NCI-H1105 treated with DMSO at 0.1 percent for 48 hours (cell line): ENCODE results near the gene PYGL.
A peak's percentile ranks its signal among the peaks of the same experiment; 100 is the strongest.
"Not testable (repeated sequence)": the region's sequence is repeated elsewhere in the genome, so short reads cannot be mapped to it uniquely, and the experiment has no call there.

Experiments used
- DNase-seq: peaks from one replicate; lab custom pipeline; 2025; lab: John Stamatoyannopoulos, UW

The PYGL gene

DNA sequence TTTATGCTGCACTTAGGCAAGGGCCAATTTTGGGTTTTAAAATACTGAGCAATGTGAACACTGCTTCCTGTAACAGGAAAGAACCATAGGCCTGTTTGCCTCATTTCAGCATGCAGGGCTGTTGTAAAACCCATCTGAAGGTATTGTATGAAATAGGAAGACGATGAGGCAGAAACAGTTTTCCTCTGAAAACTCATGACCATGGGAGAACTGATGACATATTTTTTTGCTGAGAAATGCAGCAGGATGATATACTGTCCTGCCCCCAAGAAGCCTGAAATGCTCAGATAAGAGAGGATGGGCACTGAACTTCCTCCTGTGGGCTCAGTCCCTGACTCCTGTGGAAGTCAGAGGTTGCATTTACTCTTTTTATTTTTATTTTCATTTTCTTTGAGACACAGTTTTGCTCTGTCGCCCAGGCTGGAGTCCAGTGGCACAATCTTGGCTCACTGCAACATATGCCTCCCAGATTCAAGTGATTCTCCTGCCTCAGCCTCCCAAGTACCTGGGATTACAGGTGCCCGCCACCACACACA lies 17.4 kb downstream of the PYGL start:
- DNase-seq: no peak

DNA sequence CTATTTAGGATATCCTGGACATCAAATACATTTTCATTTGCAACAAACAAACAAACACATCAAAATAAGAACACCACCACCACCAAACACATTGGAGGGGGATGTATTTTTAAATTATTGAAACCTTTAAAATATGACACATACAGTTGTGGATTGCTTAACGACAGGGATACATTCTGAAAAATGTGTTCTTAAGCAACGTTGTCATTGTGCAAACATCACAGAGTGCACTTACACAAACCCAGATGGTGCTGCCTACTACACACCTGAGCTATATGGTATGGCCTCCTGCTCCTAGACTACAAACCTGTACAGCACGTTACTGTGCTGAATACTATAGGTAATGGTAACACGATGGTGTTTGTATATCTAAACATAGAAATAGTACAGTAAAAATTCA lies 19.4 kb downstream of the PYGL start:
- no peak for DNase-seq

DNA sequence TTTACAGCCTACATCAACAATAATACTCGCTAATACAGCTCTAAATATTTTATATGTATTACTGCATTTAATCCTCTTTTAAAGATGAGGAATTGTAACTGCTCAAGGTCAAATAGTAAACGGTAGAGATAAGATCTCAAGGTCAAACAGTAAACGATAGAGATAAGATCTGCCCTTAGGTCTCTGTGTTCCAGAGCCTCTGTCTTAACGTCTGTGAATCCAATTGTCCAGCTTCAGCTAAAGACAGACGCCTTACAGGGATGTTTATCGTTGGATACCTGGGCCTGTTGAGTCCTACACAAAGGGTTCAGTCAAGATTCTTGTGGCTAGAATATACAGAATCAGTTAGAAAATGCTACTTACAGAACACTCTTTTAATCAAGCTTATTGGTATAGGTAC lies 20.0 kb downstream of the PYGL start:
- DNase-seq: no peak

DNA sequence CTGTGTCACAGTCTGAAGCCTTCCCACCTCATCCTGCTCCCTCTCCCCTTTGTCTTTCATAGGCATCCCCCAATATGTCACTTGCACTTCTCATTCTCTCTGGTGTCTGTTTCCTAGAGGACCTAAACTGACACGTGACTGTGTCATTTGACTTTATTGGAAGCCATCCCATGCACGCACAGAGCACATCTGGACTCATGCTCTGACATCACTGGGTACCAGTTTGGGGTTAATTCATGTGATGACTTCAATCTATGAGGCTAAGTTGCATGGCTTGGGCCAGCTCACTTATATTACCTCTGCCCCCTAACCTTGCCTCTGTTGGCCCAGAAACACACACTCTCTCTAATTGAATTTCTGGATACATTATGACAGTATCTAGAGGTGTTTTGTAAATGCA lies 21.5 kb downstream of the PYGL start:
- DNase-seq: no peak

DNA sequence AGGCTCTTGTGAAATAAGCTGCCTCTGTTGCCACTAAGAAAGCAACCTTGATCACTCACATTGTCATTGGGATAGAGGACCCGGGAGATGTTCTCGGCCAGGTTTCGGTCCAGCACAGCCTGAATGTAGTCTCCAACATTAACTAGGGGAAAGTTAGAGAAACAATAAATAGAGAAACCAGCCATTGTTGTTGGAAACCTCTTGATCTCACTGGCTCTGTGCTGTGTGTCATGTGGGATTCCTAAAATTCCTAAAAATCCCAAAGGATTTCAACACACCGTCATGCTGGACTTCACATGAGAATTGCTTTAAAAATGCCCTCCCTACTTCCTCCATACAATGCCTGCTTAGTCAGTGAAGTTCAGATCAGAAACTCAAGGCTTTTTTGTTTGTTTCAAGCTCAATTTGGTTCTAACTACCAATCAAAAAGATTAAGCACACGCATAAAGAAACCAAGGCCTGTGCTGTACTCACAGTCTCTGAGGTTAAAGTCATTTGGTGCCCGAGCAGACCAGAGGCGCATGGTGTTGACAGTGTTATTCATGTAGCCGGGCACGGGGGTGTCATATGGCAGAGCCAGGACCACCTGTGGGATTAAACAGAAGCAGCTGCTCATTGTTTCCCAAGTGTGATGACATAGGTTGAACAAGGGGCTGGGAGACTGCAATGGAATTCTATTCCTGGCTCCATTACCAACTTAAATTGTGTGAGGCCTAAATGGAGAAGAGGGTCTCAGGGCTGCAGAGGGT lies 23.6 kb downstream of the PYGL start:
- no peak for DNase-seq

DNA sequence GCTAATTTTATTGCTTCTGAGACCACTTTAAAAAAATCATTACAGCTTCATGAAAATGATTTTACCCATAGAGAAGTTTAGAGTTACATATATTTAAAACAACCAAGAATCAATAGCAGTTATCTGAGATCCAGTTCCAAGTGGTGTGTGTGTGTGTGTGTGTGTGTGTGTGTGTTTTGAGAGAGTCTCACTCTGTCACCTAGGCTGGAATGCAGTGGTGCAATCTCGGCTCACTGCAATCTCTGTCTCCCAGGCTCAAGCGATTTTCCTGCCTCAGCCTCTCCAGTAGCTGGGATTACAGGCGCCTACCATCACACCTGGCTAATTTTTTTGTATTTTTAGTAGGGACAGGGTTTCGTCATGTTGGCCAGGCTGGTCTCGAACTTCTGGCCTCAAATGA lies 24.8 kb downstream of the PYGL start:
- not testable (repeated sequence) for DNase-seq

DNA sequence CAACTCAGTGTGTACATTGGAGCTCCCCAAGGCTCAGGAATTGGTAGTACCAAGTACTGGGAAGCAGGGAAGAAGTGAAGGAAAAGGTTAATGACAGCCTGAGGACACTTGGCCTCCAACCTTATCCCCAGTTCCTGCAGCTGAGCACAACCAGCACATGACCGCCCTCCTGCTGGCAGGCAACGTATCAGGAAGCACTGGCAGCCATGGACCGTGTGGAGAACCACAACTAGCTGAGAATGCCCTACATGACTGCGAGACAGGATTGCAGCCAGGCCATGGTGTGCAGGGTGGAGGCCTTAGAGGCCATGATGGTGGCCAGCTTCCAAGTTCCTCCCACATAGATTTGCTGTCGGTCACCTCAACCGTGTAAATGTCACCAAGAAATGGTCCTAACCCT lies 26.8 kb downstream of the PYGL start:
- no peak for DNase-seq

DNA sequence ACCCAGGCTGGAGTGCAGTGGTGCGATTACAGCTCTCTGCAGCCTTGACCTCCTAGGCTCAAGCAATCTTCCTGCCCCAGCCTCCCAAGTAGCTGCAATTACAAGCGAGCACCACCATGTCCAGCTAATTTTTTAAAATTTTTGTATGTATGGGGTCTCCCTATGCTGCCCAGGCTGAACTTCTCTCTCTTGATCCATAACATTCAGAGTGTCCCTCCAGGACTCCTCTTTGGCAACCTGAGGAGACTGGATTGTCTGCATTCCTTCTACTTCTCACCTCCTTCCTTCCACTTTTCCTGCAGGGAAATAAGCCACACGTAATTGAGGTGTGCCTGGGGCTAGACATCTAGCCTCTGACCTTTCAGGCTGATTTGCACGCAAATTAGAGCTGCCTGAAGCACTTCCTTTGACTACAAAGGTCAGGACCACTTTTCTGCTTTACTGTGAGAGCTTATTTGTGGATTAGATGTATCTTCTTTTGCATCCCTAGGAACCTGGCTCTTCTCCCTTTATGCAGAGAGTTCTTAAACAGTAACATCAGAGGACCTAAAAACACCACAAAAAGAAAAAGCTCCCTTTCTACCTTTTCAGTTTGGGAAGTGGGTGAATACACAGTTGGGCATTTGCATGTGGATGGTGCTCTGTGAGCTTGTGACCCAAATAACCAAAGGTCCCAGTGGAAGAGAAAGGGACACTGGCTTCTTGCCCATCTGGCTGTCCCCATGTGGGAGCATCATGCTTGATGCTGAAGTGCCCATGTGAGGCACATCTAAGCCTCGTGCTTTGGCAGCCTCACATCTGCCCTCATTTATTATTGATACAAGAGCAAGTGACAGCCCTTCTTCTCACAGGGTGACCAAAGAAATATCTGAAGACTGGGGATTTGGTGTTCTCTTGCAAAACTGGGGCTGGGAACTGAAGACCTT lies 33.5 kb downstream of the PYGL start:
- DNase-seq: no peak

DNA sequence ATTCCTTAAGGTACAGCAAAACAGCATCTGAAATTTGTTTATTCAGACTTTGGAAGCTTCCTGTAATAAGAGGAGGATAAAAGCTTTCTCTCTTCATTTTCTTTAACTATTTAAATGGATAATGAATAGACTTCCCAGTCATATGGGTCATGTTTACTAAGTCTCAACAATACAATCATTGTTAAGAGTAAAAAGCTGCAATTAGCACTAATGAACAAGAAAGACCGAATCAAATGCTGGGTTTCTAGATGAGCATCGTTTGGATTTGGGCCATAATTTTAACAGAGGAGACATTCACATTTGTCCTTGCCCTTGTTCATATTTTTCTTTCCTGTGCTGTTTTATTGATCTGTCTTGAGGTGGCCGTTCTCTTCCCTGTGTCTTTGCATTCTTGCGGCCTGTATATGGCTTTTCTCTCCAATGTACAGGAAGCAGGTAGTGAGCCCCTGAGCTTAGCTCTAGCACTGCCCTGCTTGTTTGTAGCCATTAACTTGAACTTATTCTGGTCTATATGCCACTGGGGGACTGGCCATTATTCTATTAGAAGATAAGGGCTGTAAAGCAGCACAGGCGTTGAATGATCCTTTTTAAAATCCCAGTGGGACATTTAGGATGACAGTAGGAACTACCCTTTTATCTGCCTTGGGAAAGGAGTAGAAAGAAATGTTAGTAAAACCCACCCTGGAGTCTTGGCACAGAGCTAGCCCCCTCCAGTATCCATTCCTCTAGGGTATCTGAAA lies 37.8 kb downstream of the PYGL start:
- peak; percentile 87 for DNase-seq

DNA sequence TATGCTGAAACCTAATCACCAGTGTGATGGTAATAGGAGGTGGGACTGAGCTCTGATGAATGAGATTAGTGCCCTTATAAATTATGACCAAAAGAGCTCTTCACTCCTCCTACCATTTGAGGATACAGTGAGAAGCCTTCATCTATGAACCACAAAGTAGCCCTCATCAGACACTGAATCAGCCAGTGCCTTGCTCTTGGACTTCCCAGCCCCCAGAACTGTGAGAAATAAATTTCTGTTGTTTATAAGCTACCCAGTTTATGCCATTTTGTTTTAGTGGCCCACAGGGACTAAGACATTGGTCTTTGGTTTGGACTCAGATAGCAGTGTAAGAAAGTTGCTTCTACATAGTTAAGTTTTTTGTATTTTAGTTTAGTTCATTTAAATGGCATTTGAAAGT lies 39.6 kb downstream of the PYGL start:
- no peak for DNase-seq

DNA sequence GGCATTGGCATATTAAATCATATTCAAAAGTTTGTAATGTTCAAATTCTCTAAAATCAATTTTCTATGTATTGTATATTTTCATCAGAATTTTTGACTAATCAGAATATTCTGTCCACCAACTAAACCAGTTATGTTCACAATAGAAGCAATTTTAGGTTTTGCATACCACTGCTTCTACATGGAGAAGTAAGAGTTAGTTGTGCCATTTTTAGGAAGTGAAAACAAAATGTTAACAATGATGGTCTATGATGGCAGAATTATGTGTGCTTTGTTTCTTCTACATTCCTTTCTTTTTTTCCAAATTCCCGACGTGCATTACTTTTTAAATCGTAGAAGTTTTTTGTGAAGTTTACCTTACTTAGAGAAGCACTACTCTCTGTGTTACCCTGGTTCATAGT lies 42.9 kb downstream of the PYGL start:
- no peak for DNase-seq

DNA sequence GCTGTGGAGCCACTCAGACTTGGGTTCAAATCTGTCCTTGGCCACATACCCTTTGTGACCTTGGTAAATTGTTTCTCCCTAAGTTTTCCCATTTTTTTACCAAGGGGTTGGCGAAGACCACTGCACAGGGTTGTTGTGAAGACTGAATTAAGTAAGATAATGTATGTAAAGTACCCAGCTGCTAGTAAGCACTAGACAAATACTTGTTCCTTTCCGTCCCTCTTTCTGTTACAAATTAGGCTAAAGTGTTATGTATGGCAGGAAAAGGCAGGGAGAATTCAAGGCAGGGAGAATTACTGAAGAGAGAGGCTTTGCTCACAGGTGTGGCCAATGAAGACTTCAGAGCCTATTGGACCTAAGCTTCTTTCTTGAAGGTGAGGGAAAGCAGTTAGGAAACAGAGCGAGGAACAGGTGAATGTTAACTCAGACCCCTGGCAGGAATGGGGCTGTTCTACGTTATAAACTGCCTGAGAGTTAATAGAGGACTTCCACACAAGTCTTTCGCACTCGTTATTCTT lies 46.6 kb downstream of the PYGL start:
- DNase-seq: no peak

DNA sequence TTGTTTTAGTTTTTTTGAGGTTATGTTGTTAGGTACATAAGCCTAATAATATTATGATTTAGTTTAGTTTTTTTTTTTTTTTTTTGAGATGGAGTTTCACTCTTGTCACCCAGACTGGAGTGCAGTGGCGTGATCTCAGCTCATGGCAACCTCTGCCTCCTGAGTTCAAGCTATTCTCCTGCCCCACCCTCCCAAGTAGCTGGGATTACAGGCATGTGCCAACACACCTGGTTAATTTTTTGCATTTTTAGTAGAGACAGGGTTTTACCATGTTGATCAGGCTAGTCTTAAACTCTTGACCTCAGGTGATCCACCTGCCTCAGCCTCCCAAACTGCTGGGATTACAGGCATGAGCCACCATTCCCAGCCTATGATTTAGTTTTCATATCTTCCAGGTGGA lies 47.3 kb downstream of the PYGL start:
- not testable (repeated sequence) for DNase-seq

DNA sequence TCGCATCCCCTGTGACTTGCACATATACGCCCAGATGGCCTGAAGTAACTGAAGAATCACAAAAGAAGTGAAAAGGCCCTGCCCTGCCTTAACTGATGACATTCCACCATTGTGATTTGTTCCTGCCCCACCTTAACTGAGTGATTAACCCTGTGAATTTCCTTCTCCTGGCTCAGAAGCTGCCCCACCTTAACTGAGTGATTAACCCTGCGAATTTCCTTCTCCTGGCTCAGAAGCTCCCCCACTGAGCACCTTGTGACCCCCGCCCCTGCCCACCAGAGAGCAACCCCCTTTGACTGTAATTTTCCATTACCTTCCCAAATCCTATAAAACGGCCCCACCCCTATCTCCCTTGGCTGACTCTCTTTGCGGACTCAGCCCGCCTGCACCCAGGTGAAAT lies 47.9 kb downstream of the PYGL start:
- DNase-seq: not testable (repeated sequence)

DNA sequence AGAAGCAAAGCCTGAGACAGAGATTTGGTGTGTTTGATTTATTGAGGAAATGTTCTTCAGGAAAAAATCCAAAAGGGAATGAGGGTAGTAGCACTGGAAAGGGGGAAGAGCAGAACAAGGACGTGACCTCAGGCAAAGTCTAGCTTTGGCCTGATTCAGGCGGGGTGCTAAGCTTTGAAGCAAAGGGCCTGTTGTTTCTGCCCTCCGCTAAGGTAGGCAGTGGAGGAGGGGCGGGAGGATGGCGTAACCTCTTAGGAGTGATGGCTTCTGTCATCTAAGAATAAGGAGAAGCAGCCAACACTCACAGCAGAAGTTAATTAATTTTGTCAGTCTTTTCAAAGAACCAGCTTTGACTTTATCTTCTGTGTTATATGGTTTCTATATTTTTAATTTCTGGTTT lies 52.0 kb downstream of the PYGL start:
- DNase-seq: no peak

DNA sequence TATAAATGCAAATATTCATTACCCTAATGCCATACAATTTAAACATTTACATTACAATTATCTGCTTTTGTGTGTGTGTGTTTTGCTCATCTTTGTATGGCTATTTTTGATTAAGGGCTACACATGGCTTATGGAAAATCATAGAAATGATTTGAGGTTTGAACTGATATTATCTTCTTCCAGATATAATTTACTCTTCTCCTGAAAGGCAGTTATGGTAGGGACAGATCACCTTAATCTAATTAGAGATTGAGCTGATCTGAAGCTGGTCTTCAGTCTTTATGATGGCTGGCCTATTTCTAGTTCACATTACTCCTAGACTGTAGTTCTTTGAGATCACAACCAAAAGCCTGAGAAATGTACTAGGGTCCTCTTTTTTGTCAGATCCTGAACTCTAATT lies 56.8 kb downstream of the PYGL start:
- no peak for DNase-seq

DNA sequence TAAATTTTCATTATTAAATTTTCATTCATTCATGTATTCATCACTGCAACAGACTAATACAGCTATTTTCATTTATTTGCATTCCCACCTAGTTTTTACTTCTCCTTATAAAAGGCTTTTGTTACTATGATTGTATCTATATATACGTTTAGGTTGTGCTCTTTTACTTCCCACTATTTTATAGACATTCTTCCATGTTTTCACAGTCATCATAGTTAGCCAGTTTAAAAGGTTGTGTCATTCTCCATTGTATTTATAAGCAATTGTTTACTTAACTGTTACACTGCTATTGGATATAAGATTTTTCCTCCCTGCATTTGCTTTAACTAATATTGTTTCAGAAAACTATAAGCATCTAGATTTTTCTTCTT lies 60.5 kb downstream of the PYGL start:
- DNase-seq: no peak

DNA sequence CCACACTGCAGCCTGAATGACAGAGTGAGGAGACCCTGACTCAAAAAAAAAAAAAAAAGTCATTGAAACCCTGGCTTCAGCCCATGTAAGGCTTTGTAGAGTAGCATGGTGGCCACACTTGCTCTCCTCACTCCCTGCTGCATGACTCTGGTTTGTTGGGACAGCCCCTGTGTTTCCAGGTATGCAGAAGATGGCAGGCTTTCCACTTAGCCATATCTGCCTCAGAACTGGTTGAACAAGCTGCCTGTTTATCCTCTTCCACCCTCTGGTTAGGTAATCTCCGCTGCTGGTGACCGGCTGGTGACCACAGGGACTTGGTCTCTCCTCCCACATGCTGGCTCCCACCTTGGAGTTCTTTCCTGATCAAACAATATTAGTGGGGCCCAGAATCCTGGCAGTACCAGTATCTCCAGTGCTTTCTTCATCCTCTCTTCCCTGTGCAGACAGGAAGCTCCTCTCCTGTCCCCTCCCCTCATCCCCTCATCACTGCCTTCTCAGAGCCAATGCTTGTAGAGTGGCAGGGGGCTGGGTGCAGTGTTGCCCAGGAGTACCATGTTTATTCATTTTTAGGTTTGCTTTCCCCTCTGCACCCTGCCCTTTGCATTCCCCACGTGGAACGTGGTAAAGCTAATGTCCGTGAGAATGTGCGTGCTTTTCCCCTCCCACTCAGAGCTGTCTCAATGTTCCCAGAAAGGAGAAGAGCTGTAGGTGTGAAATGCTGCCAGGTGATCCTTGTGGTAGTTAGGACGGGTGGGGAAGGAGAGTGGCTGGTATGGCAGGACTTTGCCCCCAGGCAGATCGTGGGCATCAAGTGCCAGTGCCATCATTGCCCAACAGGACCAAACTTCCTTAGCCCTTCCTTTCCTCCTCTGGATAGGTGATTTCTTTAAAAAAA lies 61.1 kb downstream of the PYGL start:
- DNase-seq: no peak

DNA sequence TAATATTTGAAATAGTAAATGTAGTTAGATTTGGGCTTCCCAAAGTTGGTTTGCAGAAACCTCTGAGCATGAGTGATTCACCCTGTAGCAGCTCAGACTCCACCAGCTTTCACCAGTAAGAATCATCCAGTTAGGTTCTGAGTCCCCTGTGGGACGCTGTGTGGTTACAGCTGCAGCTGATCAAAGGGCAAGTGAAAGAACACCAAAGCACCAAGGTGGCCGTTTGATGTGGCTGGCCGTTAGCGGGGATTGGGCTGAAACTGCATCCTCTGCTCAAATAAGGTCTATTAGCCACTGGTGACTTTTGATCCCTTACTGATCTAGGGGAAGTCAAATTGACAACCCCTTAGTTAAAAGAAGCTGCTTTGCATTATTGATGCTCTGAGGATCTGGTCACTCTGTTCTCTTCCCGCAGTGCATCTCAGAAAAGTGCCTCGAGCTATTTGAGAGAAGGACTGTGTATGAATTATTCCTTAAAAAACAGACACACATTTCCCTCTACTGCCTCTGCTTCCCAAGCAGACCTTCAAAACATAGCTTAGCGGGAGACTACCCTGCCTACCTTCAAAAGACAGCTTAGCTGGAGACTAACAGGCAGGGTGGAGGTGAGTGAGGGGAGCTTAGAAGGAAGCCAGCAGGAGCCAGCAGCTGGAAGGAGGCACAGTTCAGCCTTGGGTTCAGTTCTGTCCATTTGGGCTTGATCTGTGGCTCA lies 68.8 kb downstream of the PYGL start:
- no peak for DNase-seq

DNA sequence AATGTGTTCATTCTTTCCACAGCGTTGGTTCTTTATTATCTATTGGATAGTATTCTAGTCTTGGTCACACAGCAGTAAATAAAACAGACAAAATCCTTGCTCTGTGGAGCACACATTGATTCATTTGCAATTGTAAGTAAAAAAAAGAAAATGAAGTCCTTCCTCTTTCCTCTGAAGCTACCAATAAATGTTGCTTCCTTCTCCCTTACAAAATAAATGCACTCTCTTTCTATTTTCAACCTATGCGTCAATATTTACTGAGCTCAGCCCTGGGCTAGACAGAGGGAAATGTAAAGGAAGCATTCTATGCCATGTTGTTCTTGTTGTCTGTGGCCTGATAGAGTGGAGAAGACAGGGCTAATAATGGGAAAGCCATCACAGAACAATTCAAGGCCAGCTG lies 69.5 kb downstream of the PYGL start:
- DNase-seq: no peak
